ENCODE measurements around the gene POLR1E.

POLR1E gene, protein sequence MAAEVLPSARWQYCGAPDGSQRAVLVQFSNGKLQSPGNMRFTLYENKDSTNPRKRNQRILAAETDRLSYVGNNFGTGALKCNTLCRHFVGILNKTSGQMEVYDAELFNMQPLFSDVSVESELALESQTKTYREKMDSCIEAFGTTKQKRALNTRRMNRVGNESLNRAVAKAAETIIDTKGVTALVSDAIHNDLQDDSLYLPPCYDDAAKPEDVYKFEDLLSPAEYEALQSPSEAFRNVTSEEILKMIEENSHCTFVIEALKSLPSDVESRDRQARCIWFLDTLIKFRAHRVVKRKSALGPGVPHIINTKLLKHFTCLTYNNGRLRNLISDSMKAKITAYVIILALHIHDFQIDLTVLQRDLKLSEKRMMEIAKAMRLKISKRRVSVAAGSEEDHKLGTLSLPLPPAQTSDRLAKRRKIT

GRCh38 chr9:37485389-37486255, at the start of gene POLR1E:
TSS of gene POLR1E (plus strand) at chr9:37485948. CDS start at chr9:37486048, 100 bp downstream.
- peak within 1 kb of the TSS; percentile 92 for H3K4me3 ChIP-seq (ENCODE audit: low read depth, low read length)
- DNase-seq (ENCODE audit: low read depth) = peak; percentile 93
- TF ChIP-seq CTCF (IDR thresholded peaks at IDR 0.05; ENCODE audit: control insufficient read depth, extremely low read depth, insufficient read depth) = no peak

- no peak for DNase-seq (ENCODE audit: low read depth)
- TF ChIP-seq CTCF (IDR thresholded peaks at IDR 0.05; ENCODE audit: control insufficient read depth, extremely low read depth, insufficient read depth) = no peak
- no peak overlapping the region for H3K4me3 ChIP-seq (ENCODE audit: low read depth, low read length)
These were observed 49.2 kb upstream of the POLR1E start for GRCh38 chr9:37436540-37436939.

DNA sequence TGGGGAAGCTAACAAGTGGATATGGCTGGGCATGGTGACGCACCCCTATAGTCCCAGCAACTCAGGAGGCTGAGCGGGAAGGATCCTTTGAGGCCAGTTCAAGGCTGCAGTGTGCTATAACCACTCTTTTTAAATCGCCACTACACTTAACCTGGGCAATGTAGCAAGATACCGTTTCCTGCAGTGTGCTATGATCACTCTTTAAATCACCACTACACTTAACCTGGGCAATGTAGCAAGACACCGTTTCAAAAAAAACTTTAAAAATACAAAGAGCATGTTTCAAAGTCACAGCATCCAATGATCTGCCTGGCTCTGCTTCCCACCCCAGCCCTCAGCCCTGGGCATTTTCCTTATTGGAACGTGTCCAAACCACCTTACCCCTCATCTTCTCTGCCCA, 48.7 kb upstream of the POLR1E start:
- DNase-seq (ENCODE audit: low read depth) = no peak
- TF ChIP-seq CTCF (IDR thresholded peaks at IDR 0.05; ENCODE audit: control insufficient read depth, extremely low read depth, insufficient read depth) = no peak
- no peak overlapping the region for H3K4me3 ChIP-seq (ENCODE audit: low read depth, low read length)

GRCh38 chr9:37437621-37438020, 48.1 kb upstream of the POLR1E start:
- H3K4me3 ChIP-seq (ENCODE audit: low read depth, low read length) = no peak overlapping the region
- no peak for TF ChIP-seq CTCF (IDR thresholded peaks at IDR 0.05; ENCODE audit: control insufficient read depth, extremely low read depth, insufficient read depth)
- DNase-seq (ENCODE audit: low read depth) = no peak

- no peak for DNase-seq (ENCODE audit: low read depth)
- no peak for TF ChIP-seq CTCF (IDR thresholded peaks at IDR 0.05; ENCODE audit: control insufficient read depth, extremely low read depth, insufficient read depth)
These were observed 47.4 kb upstream of the POLR1E start for GRCh38 chr9:37438359-37438758.

DNA sequence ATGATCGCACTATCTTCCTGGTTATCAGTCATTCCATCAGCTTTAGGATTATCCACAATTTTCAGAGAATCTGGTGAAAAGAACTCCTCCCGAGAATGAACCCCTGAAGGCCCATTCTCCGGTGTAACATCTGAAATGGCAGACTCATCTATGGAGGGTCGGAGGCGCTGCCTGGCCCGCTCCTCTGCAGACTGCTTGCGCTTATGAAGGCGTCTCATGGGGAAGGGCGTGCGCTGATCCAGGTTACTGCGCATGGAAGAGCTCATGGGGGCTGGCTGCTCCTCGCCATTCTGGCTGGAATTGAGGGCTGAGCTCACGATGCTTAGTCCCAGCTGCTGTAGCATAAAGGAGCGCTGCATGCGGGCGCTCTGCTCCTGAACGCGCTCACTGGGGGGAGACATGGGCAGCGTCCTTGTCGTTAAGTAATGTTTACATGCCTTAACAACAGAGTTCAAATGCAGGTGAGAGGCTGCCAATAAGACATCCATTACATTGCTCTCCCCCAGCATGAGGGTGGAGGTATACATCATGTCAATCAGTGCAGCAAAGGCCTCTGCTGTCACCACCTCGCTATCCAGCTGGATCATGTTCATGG, 43.9 kb upstream of the POLR1E start:
- no peak for DNase-seq (ENCODE audit: low read depth)
- no peak overlapping the region for H3K4me3 ChIP-seq (ENCODE audit: low read depth, low read length)
- no peak for TF ChIP-seq CTCF (IDR thresholded peaks at IDR 0.05; ENCODE audit: control insufficient read depth, extremely low read depth, insufficient read depth)

More at GRCh38 chr9:37438359-37438758, 47.4 kb upstream of the POLR1E start:
- no peak overlapping the region for H3K4me3 ChIP-seq (ENCODE audit: low read depth, low read length)
